Activated naive CD8-positive, alpha-beta T cell treated with anti-CD3 and anti-CD28 coated beads, Interleukin-2, amount 10 ng/mL, durations not matched to agents 7 days and 5 days (primary cell): ENCODE data around the gene C2orf68. TPM values are rescaled to one million over a fixed set of nuclear protein-coding genes. Genes with fewer than 3 reads are reported as not detected.

ENCODE experiments used
- ATAC-seq: fragments of 150-1000 bp; cut with Tn5 transposase; one replicate; pipeline ENCODE4 v1.10.0; 2021; ENCODE audit warnings: low read depth, moderate library complexity
- POLR2A ChIA-PET: fragments of 350-600 bp; sonication (Branson Sonifier 250); formaldehyde crosslinking; loops from one replicate; lab custom pipeline; 2021; ENCODE audit warnings: antibody characterized with exemption; lab: Charles Lee
- DNase-seq: peaks from one replicate; pipeline ENCODE4 v3.0.0; 2021
- H3K27ac Mint-ChIP-seq: one replicate; pipeline ENCODE4 v1.8.0; 2022; ENCODE audit warnings: mild to moderate bottlenecking, mixed read lengths
- H3K27me3 Mint-ChIP-seq: one replicate; pipeline ENCODE4 v1.8.0; 2022; ENCODE audit warnings: mild to moderate bottlenecking, moderate library complexity, mixed read lengths
- H3K36me3 Mint-ChIP-seq: one replicate; pipeline ENCODE4 v1.8.0; 2021; ENCODE audit warnings: mild to moderate bottlenecking, mixed read lengths
- H3K4me1 Mint-ChIP-seq: one replicate; pipeline ENCODE4 v1.8.0; 2021; ENCODE audit warnings: mixed read lengths
- H3K4me3 Mint-ChIP-seq: one replicate; pipeline ENCODE4 v1.8.0; 2022; ENCODE audit warnings: mild to moderate bottlenecking, moderate library complexity, mixed read lengths
- H3K9me3 Mint-ChIP-seq: one replicate; pipeline ENCODE4 v1.8.0; 2021; ENCODE audit warnings: mixed read lengths
- total RNA-seq, 2 experiments: library from RNA; stranded (reverse); gene quantifications; one replicate each; pipeline ENCODE4 v1.2.3, GENCODE V29; 2021

Gene C2orf68
- total RNA-seq, 2 experiments from 2014 or later, result 54.7 to 61.2 TPM

DNA sequence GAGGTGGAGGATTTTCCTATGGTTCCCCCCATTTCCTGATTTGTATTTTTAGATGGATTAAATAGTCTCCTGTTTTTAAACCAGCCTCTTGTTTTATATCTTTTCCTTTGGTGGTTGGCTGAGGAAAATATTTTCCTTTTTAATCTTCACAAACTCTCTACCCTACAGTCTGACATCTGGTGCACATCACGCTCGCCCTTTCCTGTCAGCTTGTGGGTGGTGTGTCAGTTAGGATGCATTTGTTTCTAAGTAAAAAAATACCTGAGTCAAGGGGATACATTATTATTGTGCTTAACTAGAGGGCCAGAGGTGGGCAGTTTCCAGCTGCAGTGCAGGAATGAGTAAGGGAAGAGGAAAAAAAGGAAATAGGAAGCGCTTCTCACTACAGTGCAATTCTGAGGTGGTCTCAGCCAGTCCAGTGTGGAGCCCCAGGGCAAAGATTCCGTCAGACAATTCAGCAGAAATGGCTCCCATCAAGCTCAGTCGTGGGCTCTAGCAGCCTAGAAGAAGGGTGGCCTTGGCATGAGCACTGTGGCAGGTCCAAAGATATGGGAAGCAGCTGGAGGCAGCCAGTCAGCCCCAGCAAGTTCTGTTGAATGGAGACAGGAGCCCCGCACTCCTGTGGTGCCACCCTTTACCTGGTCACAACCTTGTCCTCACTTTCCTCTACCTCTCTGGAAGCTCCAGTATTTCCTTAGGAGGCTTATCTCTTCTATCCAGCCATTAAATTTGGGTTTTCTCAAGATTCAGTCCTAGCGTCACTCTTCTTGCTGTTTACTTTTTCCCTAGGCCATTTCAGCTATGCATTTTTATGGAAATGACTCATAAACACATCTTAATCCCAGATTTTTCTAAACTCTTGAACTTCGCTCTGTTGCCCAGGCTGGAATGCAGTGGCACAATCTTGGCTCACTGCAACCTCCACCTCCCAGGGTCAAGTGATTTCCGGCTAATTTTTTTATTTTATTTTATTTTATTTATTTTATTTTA, 37.6 kb upstream of the C2orf68 start:
- peaks cover 4% of the 10 kb centered on the region for H3K4me1 Mint-ChIP-seq
- POLR2A ChIA-PET, result no interaction called here
- ATAC-seq (no peak), DNase-seq (no peak)
- H3K36me3 Mint-ChIP-seq, result peaks cover 34% of the 10 kb centered on the region
- H3K27ac Mint-ChIP-seq, result peak overlapping the region; percentile 6
- no peak overlapping the region for H3K4me3 Mint-ChIP-seq
- no peaks in the 10 kb centered on the region for H3K9me3 Mint-ChIP-seq
- H3K27me3 Mint-ChIP-seq, result no peaks in the 10 kb centered on the region

DNA sequence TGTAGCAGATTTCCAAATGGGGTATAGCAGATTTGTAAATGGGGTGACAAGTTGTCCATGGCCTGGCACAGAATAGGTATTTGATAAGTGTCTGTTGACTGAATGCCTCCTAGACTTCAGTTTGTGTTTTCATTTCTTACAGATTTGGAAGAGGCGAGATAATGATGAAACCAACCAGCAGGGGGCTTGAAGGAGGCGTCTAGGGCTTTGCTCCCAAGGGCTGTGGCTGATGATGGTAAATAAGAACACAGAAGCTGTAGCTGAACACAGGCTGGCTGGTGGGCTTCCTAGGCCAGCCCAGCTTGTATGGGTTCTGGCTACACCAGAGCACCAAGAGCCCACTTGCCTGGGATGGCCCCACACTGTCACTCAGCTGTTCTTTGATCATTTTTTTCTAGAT, 36.8 kb upstream of the C2orf68 start:
- DNase-seq (no peak), ATAC-seq (no peak)
- no peak overlapping the region for H3K4me3 Mint-ChIP-seq
- no peaks in the 10 kb centered on the region for H3K27me3 Mint-ChIP-seq
- H3K36me3 Mint-ChIP-seq, result peaks cover 32% of the 10 kb centered on the region
- POLR2A ChIA-PET, result no interaction called here
- H3K4me1 Mint-ChIP-seq, result peaks cover 2% of the 10 kb centered on the region
- no peak overlapping the region for H3K27ac Mint-ChIP-seq
- no peaks in the 10 kb centered on the region for H3K9me3 Mint-ChIP-seq

DNA sequence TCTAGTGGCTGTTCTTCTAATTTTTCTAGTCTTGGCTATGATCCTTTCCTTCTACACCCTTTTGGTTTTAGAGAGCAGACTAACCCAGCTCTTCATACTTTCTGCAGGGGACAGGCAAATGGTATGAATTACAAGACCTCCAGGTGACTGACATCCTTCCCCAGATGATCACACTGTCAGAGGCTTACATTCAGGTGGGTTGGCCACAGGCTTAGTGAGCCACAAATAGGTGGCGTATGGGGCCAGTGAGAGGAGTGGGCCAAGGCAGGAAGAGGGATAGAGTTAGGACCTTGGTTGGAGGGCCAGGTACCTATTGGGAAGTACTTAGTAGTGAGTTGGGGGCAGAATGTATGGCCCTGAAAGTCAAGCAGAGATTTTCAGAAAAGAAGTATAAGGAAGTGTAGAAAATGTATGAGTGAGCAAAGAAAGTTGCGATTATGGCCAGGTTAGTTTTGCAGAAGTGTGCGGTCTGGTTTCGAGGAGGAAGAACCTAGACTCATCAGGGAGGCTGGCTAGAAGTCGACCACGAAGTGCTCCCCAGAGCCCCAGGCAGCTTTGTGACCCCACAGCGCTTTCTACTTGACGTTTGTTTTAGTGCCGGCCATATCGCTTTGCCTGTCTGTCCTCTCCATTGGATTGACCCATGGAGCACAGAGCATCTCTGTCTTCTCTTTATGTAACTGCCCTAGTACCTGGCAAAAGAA, 36.1 kb upstream of the C2orf68 start:
- H3K36me3 Mint-ChIP-seq, result peaks cover 33% of the 10 kb centered on the region
- peak overlapping the region; percentile 10 for H3K27ac Mint-ChIP-seq

DNA sequence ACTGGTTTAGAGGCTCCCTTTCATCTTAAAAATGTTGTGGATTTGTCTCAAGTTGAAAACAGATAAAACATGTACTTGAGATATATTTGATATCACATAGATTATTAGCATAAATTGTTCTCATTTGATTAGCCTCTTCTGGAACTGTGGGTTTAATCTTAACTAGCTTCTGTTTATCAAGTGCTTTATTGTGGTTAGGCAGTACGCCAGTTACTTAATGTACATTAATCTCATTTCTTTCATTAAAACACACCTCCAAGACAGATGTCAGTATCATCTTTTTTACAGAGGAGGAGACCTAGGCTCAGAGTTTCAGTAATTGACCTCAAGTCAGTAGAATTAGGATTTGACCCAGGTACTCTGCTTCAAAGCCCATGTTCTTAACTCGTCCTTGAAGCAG, 34.3 kb upstream of the C2orf68 start:
- Mint-ChIP-seq H3K9me3 (no peaks in the 10 kb centered on the region), H3K4me1 (peaks cover 17% of the 10 kb centered on the region), H3K27ac (no peak overlapping the region), H3K27me3 (no peaks in the 10 kb centered on the region), H3K36me3 (peaks cover 40% of the 10 kb centered on the region), H3K4me3 (no peak overlapping the region)
- POLR2A ChIA-PET, result no interaction called here
- ATAC-seq, result no peak
- DNase-seq, result no peak

More for the DNA sequence above, 36.1 kb upstream of the C2orf68 start:
- POLR2A ChIA-PET, result interaction anchor here (1.0 kb wide), 1 partner anchor 388 kb away, joined by 3 read pairs; no protein-coding TSS in a partner anchor
- DNase-seq (no peak), ATAC-seq (no peak)
- Mint-ChIP-seq H3K4me3 (no peak overlapping the region), H3K9me3 (no peaks in the 10 kb centered on the region), H3K27me3 (no peaks in the 10 kb centered on the region), H3K4me1 (peaks cover 3% of the 10 kb centered on the region)

DNA sequence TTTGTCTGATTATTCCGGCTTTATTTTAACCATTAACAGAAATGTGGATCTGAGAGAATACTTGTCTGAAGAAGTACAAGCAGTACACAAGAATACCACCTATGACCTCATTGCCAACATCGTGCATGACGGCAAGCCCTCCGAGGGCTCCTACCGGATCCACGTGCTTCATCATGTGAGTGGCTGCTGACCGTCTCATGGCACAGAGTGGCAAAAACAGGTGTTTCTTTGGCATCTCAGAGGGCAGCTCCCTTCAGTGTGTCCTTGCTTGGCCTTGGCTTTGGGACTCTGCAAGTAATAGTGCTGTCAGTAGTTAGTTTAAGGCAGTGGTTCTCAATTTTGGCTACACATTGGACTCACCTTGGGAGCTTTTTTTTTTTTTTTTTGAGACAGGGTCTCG, 33.0 kb upstream of the C2orf68 start:
- H3K4me1 Mint-ChIP-seq, result peaks cover 20% of the 10 kb centered on the region
- no peaks in the 10 kb centered on the region for H3K9me3 Mint-ChIP-seq
- DNase-seq, result no peak
- no peak overlapping the region for H3K27ac Mint-ChIP-seq
- ATAC-seq, result no peak
- POLR2A ChIA-PET, result no interaction called here
- H3K36me3 Mint-ChIP-seq, result peaks cover 46% of the 10 kb centered on the region
- no peaks in the 10 kb centered on the region for H3K27me3 Mint-ChIP-seq
- no peak overlapping the region for H3K4me3 Mint-ChIP-seq

DNA sequence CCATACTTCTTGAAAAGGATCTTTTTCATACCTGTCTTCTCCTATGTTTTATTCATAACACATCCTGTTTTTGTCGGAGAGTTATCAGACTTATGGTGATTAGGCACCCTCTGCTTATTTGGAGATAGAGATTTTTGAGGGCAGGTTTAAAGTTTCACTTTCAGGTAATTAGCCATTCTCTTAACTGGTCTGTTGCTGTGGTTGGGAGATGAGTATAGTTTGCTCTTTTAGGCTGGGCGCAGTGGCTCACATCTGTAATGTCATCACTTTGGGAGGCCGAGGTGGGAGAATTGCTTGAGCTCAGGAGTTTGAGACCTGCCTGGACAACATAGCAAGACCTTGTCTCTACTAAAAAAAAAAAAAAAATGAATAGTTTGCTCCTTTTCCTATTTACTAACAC, 30.9 kb upstream of the C2orf68 start:
- peaks cover 18% of the 10 kb centered on the region for H3K4me1 Mint-ChIP-seq
- H3K36me3 Mint-ChIP-seq, result peaks cover 40% of the 10 kb centered on the region
- no peaks in the 10 kb centered on the region for H3K27me3 Mint-ChIP-seq
- no peak for DNase-seq
- no peak for ATAC-seq
- peak overlapping the region; percentile 46 for H3K27ac Mint-ChIP-seq
- H3K9me3 Mint-ChIP-seq, result no peaks in the 10 kb centered on the region
- H3K4me3 Mint-ChIP-seq, result no peak overlapping the region
- POLR2A ChIA-PET, result no interaction called here

DNA sequence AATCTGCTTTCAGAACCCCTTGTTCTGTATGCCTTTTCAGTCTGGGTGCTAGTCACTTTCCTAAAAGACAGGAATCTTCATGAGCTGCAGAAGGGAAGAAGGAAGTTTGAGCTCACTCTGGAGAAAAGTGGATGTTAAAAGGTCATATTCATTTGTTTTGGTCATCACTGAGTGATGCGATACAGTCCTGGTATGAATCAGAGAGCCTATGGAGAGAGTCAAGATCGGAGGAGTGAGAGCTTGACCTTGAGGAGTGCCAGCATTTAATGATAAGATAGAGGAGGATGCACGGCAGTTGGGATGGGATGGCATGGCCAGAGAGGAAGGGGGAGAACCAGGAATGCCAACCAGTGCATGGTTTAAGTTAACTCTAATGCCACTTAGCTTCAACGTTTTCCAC, 23.8 kb upstream of the C2orf68 start:
- no peak overlapping the region for H3K27ac Mint-ChIP-seq
- H3K4me1 Mint-ChIP-seq, result peaks cover 12% of the 10 kb centered on the region
- POLR2A ChIA-PET, result interaction anchor here (0.7 kb wide), 1 partner anchor 220 kb away, joined by 3 read pairs; no protein-coding TSS in a partner anchor
- peaks cover 39% of the 10 kb centered on the region for H3K36me3 Mint-ChIP-seq
- ATAC-seq, result no peak
- H3K27me3 Mint-ChIP-seq, result no peaks in the 10 kb centered on the region
- no peak overlapping the region for H3K4me3 Mint-ChIP-seq
- no peaks in the 10 kb centered on the region for H3K9me3 Mint-ChIP-seq
- no peak for DNase-seq

DNA sequence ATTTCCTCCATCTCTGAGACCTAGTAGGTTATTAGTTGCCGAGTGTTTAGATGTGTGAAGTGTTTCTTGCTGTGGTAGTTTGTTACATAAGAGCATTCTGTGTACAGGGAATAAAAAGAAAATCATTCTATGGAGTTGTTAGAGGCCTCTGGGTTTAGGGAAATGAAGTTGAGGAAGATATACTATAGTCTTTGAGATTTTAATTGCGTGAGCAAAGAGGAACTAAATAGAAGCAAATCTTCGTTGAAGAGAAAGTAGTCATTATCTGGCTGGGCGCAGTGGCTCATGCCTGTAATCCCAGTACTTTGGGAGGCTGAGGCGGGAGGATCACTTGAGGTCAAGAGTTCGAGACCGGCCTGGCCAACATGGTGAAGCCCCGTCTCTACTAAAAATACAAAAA, 23.1 kb upstream of the C2orf68 start:
- ATAC-seq (no peak), DNase-seq (no peak)
- no peaks in the 10 kb centered on the region for H3K27me3 Mint-ChIP-seq
- no peaks in the 10 kb centered on the region for H3K9me3 Mint-ChIP-seq
- peak overlapping the region; percentile 24 for H3K27ac Mint-ChIP-seq
- H3K4me1 Mint-ChIP-seq, result peaks cover 12% of the 10 kb centered on the region
- POLR2A ChIA-PET, result no interaction called here
- peaks cover 38% of the 10 kb centered on the region for H3K36me3 Mint-ChIP-seq
- no peak overlapping the region for H3K4me3 Mint-ChIP-seq

DNA sequence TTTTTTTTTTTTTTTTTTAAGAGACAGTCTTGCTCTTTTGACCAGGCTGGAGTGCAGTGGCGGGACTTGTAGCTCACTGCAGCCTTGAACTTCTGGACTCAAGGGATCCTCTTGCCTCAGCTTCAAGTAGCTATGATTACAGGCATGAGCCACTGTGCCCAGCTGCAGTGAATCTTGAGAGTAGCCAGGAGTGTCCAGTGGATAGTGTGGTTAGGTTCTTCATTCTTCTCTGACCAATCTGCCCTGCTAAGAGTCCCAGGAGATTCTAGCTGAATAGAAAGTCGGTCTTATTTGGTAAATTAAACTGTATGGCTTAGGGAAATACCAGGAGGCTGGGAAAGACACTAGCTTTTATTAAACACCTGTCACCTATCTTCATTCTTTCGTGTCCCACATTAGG, 19.4 kb upstream of the C2orf68 start:
- ATAC-seq, result no peak
- H3K36me3 Mint-ChIP-seq, result peaks cover 35% of the 10 kb centered on the region
- POLR2A ChIA-PET, result no interaction called here

DNA sequence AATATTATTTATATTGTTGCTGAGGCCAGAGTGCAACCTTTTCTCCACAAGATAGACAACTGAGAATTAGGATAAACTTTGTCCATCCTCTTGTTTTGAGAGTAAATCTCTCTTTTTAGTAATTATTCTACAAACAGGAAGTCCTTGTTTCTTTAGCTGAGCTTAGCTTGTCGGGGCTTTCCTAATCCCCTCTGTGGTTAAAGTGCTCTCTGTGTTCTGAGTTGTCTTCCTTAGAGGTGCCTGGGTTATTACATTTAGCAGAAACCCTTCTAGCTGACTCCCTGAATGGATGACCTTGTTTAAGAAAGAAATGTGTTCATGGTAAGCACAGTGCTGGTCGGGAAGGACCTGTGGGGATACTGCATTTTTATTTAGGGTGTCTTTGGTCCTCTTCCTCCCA, 16.8 kb upstream of the C2orf68 start:
- DNase-seq, result no peak
- H3K27ac Mint-ChIP-seq, result peak overlapping the region; percentile 68
- no peaks in the 10 kb centered on the region for H3K27me3 Mint-ChIP-seq
- peaks cover 12% of the 10 kb centered on the region for H3K4me1 Mint-ChIP-seq
- H3K36me3 Mint-ChIP-seq, result peaks cover 42% of the 10 kb centered on the region
- no peaks in the 10 kb centered on the region for H3K9me3 Mint-ChIP-seq
- ATAC-seq, result peak; percentile 88
- POLR2A ChIA-PET, result interaction anchor here (0.7 to 1.2 kb wide), 2 partner anchors 68 to 171 kb away, joined by 3 read pairs; partner anchors contain the start of gene GGCX
- no peak overlapping the region for H3K4me3 Mint-ChIP-seq

More for the DNA sequence above, 19.4 kb upstream of the C2orf68 start:
- Mint-ChIP-seq H3K4me1 (peaks cover 14% of the 10 kb centered on the region), H3K4me3 (no peak overlapping the region), H3K9me3 (no peaks in the 10 kb centered on the region), H3K27me3 (no peaks in the 10 kb centered on the region), H3K27ac (no peak overlapping the region)
- no peak for DNase-seq

DNA sequence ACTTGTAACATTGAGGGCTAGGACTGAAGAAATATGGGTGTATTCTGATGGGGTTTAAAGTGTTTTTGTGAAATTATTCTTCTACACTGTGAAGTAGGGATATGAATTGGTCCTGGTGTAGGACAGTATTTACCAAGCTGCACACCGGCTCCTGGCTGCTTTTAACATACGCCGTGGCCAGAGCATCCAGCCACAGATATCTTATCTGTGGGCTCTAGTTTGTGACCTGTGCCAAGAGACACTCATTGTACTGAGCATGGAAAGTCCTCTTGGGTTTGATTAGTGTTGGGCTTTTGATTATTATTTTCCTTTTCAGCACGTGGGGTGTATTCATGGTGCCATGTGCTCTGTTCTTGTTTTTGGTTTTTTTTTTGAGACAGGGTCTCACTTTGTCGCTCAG, 12.1 kb upstream of the C2orf68 start:
- H3K36me3 Mint-ChIP-seq, result peaks cover 35% of the 10 kb centered on the region
- no peak overlapping the region for H3K27ac Mint-ChIP-seq
- H3K4me3 Mint-ChIP-seq, result no peak overlapping the region

DNA sequence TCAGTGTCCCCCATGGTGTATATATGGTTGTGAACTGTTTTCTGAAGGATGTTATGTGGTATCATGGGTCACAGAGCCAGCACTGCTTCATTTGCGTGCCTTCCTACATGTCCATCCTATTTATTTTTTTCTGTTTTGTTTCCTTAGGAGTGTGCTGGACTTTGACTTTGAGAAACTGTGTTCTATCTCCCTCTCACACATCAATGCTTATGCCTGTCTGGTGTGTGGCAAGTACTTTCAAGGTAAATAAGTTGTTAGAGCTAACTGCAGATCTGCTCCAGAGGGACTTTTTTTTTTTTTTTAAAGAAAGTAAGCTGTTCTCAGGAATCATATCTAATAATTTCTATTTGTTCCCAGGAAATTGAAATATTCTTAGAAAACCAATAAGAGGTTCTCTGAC, 9.5 kb upstream of the C2orf68 start:
- H3K27me3 Mint-ChIP-seq, result no peaks in the 10 kb centered on the region
- no peaks in the 10 kb centered on the region for H3K9me3 Mint-ChIP-seq
- H3K36me3 Mint-ChIP-seq, result peaks cover 26% of the 10 kb centered on the region
- no peak overlapping the region for H3K4me3 Mint-ChIP-seq
- no peak overlapping the region for H3K27ac Mint-ChIP-seq
- POLR2A ChIA-PET, result interaction anchor here (1.2 to 2.0 kb wide), 3 partner anchors 10 to 37 kb away, joined by 3 to 8 read pairs (median 8); partner anchors contain the start of genes C2orf68 and VAMP5
- peak; percentile 5 for DNase-seq
- ATAC-seq, result no peak
- peaks cover 20% of the 10 kb centered on the region for H3K4me1 Mint-ChIP-seq

More for the DNA sequence above, 12.1 kb upstream of the C2orf68 start:
- H3K27me3 Mint-ChIP-seq, result no peaks in the 10 kb centered on the region
- H3K4me1 Mint-ChIP-seq, result peaks cover 13% of the 10 kb centered on the region
- DNase-seq (no peak), ATAC-seq (no peak)
- POLR2A ChIA-PET, result no interaction called here
- no peaks in the 10 kb centered on the region for H3K9me3 Mint-ChIP-seq

DNA sequence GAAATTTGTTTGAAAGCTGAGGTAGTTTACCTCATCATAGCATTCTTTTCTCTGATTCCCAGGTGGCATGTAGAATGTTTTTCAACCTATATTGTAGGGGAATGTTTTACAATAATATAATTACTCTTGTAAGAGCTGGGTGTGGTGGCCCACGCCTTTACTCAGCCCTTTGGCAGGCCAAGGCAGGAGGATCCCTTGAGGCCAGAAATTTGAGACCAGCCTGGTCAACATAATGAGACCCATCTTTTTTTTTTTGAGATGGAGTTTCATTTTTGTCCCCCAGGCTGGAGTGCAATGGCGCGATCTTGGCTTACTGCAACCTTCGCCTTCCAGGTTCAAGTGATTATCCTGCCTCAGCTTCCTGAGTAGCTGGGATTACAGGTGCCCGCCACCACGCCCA, 7.8 kb upstream of the C2orf68 start:
- no peak overlapping the region for H3K27ac Mint-ChIP-seq
- H3K36me3 Mint-ChIP-seq, result peaks cover 15% of the 10 kb centered on the region
- DNase-seq, result no peak
- H3K27me3 Mint-ChIP-seq, result no peaks in the 10 kb centered on the region
- no peak overlapping the region for H3K4me3 Mint-ChIP-seq
- H3K4me1 Mint-ChIP-seq, result peaks cover 20% of the 10 kb centered on the region
- no peaks in the 10 kb centered on the region for H3K9me3 Mint-ChIP-seq
- POLR2A ChIA-PET, result interaction anchor here (0.5 to 2.0 kb wide), 2 partner anchors 36 to 281 kb away, joined by 4 to 8 read pairs; partner anchors contain the start of gene VAMP5
- ATAC-seq, result no peak
